Neural cell (in vitro differentiated cells): ENCODE results near the gene FILIP1. TPM values are rescaled to one million over a fixed set of nuclear protein-coding genes. Genes with fewer than 3 reads are reported as not detected.

Experiments
- H2AFZ ChIP-seq: fragments of 200-600, 300-800 bp; sonication (generic), shearing (Covaris generic); 2 replicates; pipeline ENCODE4 v1.6.0; 2014; ENCODE audit warnings: low read depth, mild to moderate bottlenecking, antibody characterized with exemption, low read length, moderate library complexity
- H3F3A ChIP-seq: fragments of 200-600 bp; shearing (Covaris generic); 2 replicates; pipeline ENCODE4 v1.6.1; 2016; ENCODE audit warnings: mild to moderate bottlenecking, moderate library complexity, mixed read lengths, antibody characterized with exemption, low read length; ENCODE audit not compliant: insufficient read depth, poor library complexity, severe bottlenecking
- H3K27ac ChIP-seq: fragments of 200-600, 300-800 bp; sonication (generic), shearing (Covaris generic); 2 replicates; pipeline ENCODE4 v1.5.1; 2014; ENCODE audit warnings: mild to moderate bottlenecking, low read length, moderate library complexity
- H3K27me3 ChIP-seq: fragments of 300-800, 200-600 bp; sonication (generic), shearing (Covaris generic); 2 replicates; pipeline ENCODE4 v1.6.0; 2014; ENCODE audit warnings: mild to moderate bottlenecking, low read depth, low read length, moderate library complexity; ENCODE audit not compliant: insufficient read depth
- H3K36me3 ChIP-seq: fragments of 300-800, 200-600 bp; sonication (generic), shearing (Covaris generic); 2 replicates; pipeline ENCODE4 v1.5.1; 2014; ENCODE audit warnings: mild to moderate bottlenecking, antibody characterized with exemption, low read length, moderate library complexity; ENCODE audit not compliant: insufficient read depth
- H3K4me2 ChIP-seq: fragments of 300-800, 200-600 bp; sonication (generic), shearing (Covaris generic); 2 replicates; pipeline ENCODE4 v1.6.0; 2014; ENCODE audit warnings: mild to moderate bottlenecking, low read length
- H3K4me3 ChIP-seq: fragments of 300-800, 200-600 bp; sonication (generic), shearing (Covaris generic); 2 replicates; pipeline ENCODE4 v1.5.1; 2014; ENCODE audit warnings: mild to moderate bottlenecking, low read length, moderate library complexity
- H3K79me2 ChIP-seq: fragments of 200-600 bp; shearing (Covaris generic); replicated peaks from 2 replicates; pipeline ENCODE4 v1.6.0; 2014; ENCODE audit warnings: mild to moderate bottlenecking, low read length, moderate library complexity; ENCODE audit not compliant: insufficient read depth
- H3K9ac ChIP-seq: fragments of 300-800, 200-600 bp; sonication (generic), shearing (Covaris generic); 2 replicates; pipeline ENCODE4 v1.6.1; 2016; ENCODE audit warnings: mild to moderate bottlenecking, low read length, mixed read lengths
- H3K9me2 ChIP-seq: fragments of 200-600 bp; shearing (Covaris generic); 2 replicates; pipeline ENCODE4 v1.6.1; 2016; ENCODE audit warnings: mild to moderate bottlenecking, low read length, mixed read lengths; ENCODE audit not compliant: insufficient read depth
- H3K9me3 ChIP-seq: fragments of 200-600, 300-800 bp; sonication (generic), shearing (Covaris generic); 2 replicates; pipeline ENCODE4 v1.6.1; 2016; ENCODE audit warnings: mild to moderate bottlenecking, mixed run types, low read length, moderate library complexity, mixed read lengths
- H4K20me1 ChIP-seq: fragments of 200-600 bp; shearing (Covaris generic); 2 replicates; pipeline ENCODE4 v1.6.1; 2016; ENCODE audit warnings: mild to moderate bottlenecking, mixed run types; ENCODE audit not compliant: insufficient read depth
- CTCF ChIP-seq: fragments of 450-650 bp; IDR thresholded peaks from 2 replicates; pipeline ENCODE4 v1.5.1; 2014; ENCODE audit warnings: antibody characterized with exemption, mild to moderate bottlenecking, moderate library complexity; ENCODE audit not compliant: poor library complexity, severe bottlenecking
- EP300 ChIP-seq: fragments of 450-650 bp; conservative IDR thresholded peaks from 2 replicates; pipeline ENCODE4 v1.6.1; 2014; ENCODE audit warnings: antibody characterized with exemption, mild to moderate bottlenecking, moderate library complexity; ENCODE audit not compliant: poor library complexity, severe bottlenecking
- EZH2 ChIP-seq: fragments of 200-600, 300-800 bp; shearing (Covaris generic), sonication (generic); IDR thresholded peaks from 2 replicates; pipeline ENCODE4 v1.6.1; 2014; ENCODE audit warnings: antibody characterized with exemption, low read length, borderline replicate concordance, mild to moderate bottlenecking; ENCODE audit not compliant: insufficient read depth, poor library complexity, severe bottlenecking
- MXI1 ChIP-seq: fragments of 450-650 bp; conservative IDR thresholded peaks from 2 replicates; pipeline ENCODE4 v1.6.1; 2014; ENCODE audit warnings: antibody characterized with exemption, mild to moderate bottlenecking; ENCODE audit not compliant: poor library complexity, severe bottlenecking
- POLR2AphosphoS5 ChIP-seq: IDR thresholded peaks from 2 replicates; pipeline ENCODE4 v1.6.1; 2012
- RAD21 ChIP-seq: fragments of 450-650 bp; conservative IDR thresholded peaks from 2 replicates; pipeline ENCODE4 v1.6.1; 2014; ENCODE audit warnings: antibody characterized with exemption, mild to moderate bottlenecking, moderate library complexity
- REST ChIP-seq: IDR thresholded peaks from 2 replicates; pipeline ENCODE4 v1.6.1; 2012; ENCODE audit warnings: borderline replicate concordance
- SMC3 ChIP-seq: fragments of 450-650 bp; conservative IDR thresholded peaks from 2 replicates; pipeline ENCODE4 v1.6.1; 2014; ENCODE audit warnings: antibody characterized with exemption, mild to moderate bottlenecking, moderate library complexity; ENCODE audit not compliant: poor library complexity
- TAF1 ChIP-seq: IDR thresholded peaks from 2 replicates; pipeline ENCODE4 v1.6.1; 2012; ENCODE audit warnings: low read depth
- polyA plus RNA-seq: library from polyadenylated mRNA; depleted of rRNA; stranded (reverse); fragments of >200 nt; gene quantifications from 2 replicates; pipeline ENCODE4 v1.2.3, GENCODE V29; 2014

FILIP1 gene
- polyA plus RNA-seq, 1 donor from 2014 or later, result 1.4 TPM

- H2AFZ ChIP-seq, result no peak overlapping the region
- no peaks in the 10 kb centered on the region for H4K20me1 ChIP-seq
- no peaks in the 10 kb centered on the region for H3K9me2 ChIP-seq
Observed at GRCh38 chr6:75480425-75480824, 13.2 kb downstream of the FILIP1 start.

GRCh38 chr6:75479712-75480111 is 13.9 kb downstream of the FILIP1 start:
- no peaks in the 10 kb centered on the region for H3K9me2 ChIP-seq
- H3F3A ChIP-seq, result no peaks in the 10 kb centered on the region
- no peak overlapping the region for H3K9ac ChIP-seq
- no peak overlapping the region for H3K4me2 ChIP-seq
- H3K4me3 ChIP-seq, result no peak overlapping the region
- H4K20me1 ChIP-seq, result no peaks in the 10 kb centered on the region
- no peaks in the 10 kb centered on the region for H3K9me3 ChIP-seq
- no peak overlapping the region for H3K27ac ChIP-seq
- no peaks in the 10 kb centered on the region for H3K36me3 ChIP-seq
- no peaks in the 10 kb centered on the region for H3K27me3 ChIP-seq
- no peak overlapping the region for H2AFZ ChIP-seq
- no peaks in the 10 kb centered on the region for H3K79me2 ChIP-seq
- TF ChIP-seq RAD21 (no peak), MXI1 (no peak), EZH2 (no peak), POLR2AphosphoS5 (no peak), TAF1 (no peak), CTCF (no peak), EP300 (no peak), SMC3 (no peak)

More at GRCh38 chr6:75480425-75480824, 13.2 kb downstream of the FILIP1 start:
- no peaks in the 10 kb centered on the region for H3K27me3 ChIP-seq
- no peaks in the 10 kb centered on the region for H3K79me2 ChIP-seq
- no peak overlapping the region for H3K27ac ChIP-seq
- no peak overlapping the region for H3K9ac ChIP-seq
- no peaks in the 10 kb centered on the region for H3F3A ChIP-seq
- H3K4me2 ChIP-seq, result no peak overlapping the region
- no peaks in the 10 kb centered on the region for H3K9me3 ChIP-seq
- no peak for TF ChIP-seq CTCF
- no peak for TF ChIP-seq EP300
- no peak for TF ChIP-seq REST
- no peak for TF ChIP-seq MXI1
- TF ChIP-seq TAF1, result no peak
- TF ChIP-seq RAD21, result no peak
- TF ChIP-seq POLR2AphosphoS5, result no peak
- TF ChIP-seq EZH2, result no peak
- no peak for TF ChIP-seq SMC3
- H3K36me3 ChIP-seq, result no peaks in the 10 kb centered on the region
- H3K4me3 ChIP-seq, result no peak overlapping the region
